SJSA1 (cell line): ENCODE results near the gene SLC19A1. TPM values are rescaled to one million over a fixed set of nuclear protein-coding genes. Genes with fewer than 3 reads are reported as not detected.

Experiments
- DNase-seq, 2 experiments: peaks; one replicate each; pipeline ENCODE4 v3.0.0-alpha.2; 2015 to 2020; ENCODE audit warnings: low spot score in 2 of 2, low read depth in 1 of 2
- H3K27ac ChIP-seq: fragments of 250-450 bp; sonication (Bioruptor Pico); 2 replicates; pipeline ENCODE4 v1.5.1; 2020; ENCODE audit warnings: mild to moderate bottlenecking, moderate library complexity
- H3K27me3 ChIP-seq: fragments of 250-450 bp; sonication (Bioruptor Pico); replicated peaks from 2 replicates; pipeline ENCODE4 v1.5.1; 2020; ENCODE audit warnings: mild to moderate bottlenecking, moderate library complexity
- H3K36me3 ChIP-seq: fragments of 250-450 bp; sonication (Bioruptor Pico); 2 replicates; pipeline ENCODE4 v1.5.1; 2020; ENCODE audit warnings: mild to moderate bottlenecking
- H3K4me1 ChIP-seq: fragments of 250-450 bp; sonication (Bioruptor Pico); replicated peaks from 2 replicates; pipeline ENCODE4 v1.6.1; 2021; ENCODE audit warnings: mild to moderate bottlenecking
- H3K4me3 ChIP-seq: fragments of 250-450 bp; sonication (Bioruptor Pico); 2 replicates; pipeline ENCODE4 v1.5.1; 2020; ENCODE audit warnings: mild to moderate bottlenecking
- H3K9me3 ChIP-seq: fragments of 250-450 bp; sonication (Bioruptor Pico); replicated peaks from 2 replicates; pipeline ENCODE4 v1.5.1; 2020; ENCODE audit warnings: mild to moderate bottlenecking
- total RNA-seq: library from RNA; depleted of rRNA; stranded (reverse); fragments of >200 nt; shearing (Covaris generic); gene quantifications from 2 replicates; pipeline ENCODE4 v1.2.3, GENCODE V29; 2014

The SLC19A1 gene
- total RNA-seq, 1 experiment from 2014 or later = 18.0 TPM

GRCh38 chr21:45454926-45455673, 87.1 kb downstream of the SLC19A1 start:
- no peaks in the 10 kb centered on the region for H3K27me3 ChIP-seq
- no peak overlapping the region for H3K4me3 ChIP-seq
- peaks cover 7% of the 10 kb centered on the region for H3K9me3 ChIP-seq
- no peaks in the 10 kb centered on the region for H3K36me3 ChIP-seq
- peak in 1 of 2 experiments; percentile 19 for DNase-seq
- peaks cover 14% of the 10 kb centered on the region for H3K4me1 ChIP-seq
- H3K27ac ChIP-seq = no peak overlapping the region

DNA sequence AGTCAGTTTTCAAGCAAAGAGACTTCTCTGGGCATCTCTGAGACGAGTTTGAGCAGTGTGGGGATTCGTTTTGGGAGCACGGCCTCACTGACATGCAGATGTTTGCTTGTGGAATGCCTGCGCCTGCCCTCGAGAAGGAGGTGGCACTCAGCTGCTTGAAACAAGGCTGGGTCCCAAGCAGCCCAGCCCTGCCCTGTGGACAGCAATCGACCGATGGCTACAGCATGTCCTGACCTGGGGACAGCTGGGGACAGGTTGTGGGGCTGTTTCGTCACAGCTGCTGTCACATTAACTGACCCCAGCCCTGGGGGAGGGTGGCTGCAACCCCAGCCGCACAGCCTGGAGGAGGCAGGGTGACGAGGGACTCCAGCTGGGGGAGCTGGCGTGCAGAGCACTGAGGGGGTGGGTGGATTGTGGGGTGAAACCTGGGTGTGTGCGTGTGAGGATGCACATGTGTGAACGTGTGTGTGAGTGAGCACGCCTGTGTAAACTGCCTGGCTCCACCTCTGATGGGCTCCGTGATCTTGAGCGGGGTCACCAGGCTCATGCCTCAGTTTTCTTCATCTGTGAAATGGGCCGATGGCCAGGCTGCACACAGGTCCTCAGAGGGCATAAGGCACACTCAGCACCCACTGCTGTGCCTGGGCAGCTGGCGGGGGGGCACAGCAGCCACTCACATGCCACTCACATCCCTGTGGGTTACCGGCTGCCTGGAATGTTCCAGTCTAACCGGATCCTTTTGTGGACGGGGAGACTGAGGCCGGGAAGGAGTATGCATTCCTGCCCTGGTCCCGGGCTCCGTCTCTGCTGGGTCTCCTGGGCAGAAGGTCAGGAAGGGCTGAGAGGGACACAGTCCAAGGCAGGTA, 87.9 kb downstream of the SLC19A1 start:
- Histone ChIP-seq H3K4me1 (peaks cover 11% of the 10 kb centered on the region), H3K36me3 (no peaks in the 10 kb centered on the region), H3K27me3 (no peaks in the 10 kb centered on the region), H3K4me3 (no peak overlapping the region), H3K27ac (no peak overlapping the region), H3K9me3 (peaks cover 5% of the 10 kb centered on the region)
- DNase-seq = no peak

DNA sequence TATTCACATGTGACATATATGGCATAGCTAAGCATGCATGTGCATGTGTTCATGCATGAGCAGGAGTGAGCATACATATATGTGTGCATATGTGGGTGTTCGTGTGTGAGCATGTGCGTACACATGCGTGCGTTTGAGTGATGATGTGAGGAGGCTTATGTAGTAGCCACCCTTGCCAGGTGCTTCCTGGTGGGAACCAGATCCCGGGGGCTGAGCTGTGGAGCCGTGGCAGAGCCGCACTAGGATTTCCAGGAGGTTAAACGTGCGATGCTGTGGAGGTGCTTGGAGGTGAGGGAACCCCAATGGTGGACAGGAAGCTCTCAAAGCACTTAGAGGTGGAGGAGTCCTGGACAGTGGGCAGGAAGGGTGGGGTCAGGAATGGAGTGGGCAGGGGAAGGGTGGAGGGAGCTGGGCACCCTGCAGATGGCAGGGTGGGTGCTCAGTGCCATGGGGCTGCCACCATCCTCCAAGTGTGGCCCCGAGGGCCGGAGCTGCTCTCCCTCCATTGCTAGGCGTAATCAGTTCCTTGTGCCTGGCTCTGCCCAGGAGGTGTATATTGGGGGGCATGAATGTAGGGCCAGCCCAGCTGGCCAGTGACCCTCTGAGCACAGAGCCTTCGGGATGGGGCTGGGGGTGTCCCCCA, 88.8 kb downstream of the SLC19A1 start:
- Histone ChIP-seq H3K27ac (no peak overlapping the region), H3K36me3 (no peaks in the 10 kb centered on the region), H3K4me1 (peaks cover 11% of the 10 kb centered on the region), H3K4me3 (no peak overlapping the region), H3K27me3 (no peaks in the 10 kb centered on the region), H3K9me3 (peaks cover 5% of the 10 kb centered on the region)
- DNase-seq = no peak

DNA sequence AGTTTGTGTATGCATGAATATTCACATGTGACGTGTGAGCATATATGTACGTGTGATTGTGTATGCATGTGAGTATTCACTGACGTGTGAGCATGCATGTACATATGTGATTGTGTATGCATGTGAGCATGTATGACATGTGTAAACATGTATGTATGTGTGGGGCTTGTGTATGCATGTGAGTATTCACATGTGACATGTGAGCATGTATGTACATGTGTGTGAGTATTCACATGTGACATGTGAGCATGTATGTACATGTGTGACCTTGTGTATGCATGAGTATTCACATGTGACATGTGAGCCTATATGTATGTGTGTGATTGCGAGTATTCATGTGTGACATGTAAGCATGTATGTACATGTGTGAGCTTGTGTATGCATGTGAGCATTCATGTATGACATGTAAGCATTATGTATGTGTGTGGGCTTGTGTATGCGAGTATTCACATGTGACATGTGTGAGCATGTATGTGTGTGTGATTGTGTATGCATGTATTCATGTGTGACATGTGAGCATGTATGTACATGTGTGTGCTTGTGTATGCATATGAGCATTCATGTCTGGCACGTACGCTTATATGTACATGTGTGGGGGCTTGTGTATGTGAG, 89.4 kb downstream of the SLC19A1 start:
- Histone ChIP-seq H3K27ac (no peak overlapping the region), H3K4me1 (peaks cover 11% of the 10 kb centered on the region), H3K36me3 (no peaks in the 10 kb centered on the region), H3K9me3 (peaks cover 5% of the 10 kb centered on the region), H3K4me3 (no peak overlapping the region), H3K27me3 (no peaks in the 10 kb centered on the region)
- no peak for DNase-seq

GRCh38 chr21:45451771-45452182, 90.5 kb downstream of the SLC19A1 start:
- no peaks in the 10 kb centered on the region for H3K27me3 ChIP-seq

DNA sequence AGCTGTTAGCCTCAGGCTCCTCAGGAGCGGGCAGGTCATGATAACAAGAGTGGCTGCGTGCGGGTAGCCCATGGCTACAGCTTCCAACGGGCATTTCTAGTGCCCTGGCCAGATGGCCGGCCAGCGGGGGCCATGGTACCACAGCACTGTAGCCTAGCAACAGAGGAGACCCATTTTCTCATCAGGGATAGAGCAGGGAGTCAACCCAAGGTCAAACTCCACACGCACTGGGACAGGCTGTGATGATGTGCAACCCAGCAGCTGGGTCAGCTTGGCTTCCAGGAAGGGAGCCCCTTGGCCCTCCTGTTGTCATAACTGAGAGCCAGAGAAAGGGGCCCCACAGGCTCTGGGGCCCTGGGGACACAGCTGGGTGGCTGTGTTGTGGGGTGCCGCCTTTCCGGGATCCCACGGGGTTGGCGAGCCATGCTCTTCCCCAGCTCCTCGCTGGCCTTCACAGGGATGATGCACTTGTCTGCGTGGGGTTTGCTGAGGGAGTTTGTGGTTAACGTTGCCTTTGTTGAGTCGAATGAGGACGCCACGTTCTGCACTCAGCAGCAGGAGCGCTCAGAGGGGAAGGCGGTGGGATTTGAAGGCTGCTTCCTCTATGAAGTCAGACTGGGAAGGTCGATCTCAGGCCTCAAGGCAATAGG, 91.0 kb downstream of the SLC19A1 start:
- Histone ChIP-seq H3K4me3 (no peak overlapping the region), H3K9me3 (peaks cover 8% of the 10 kb centered on the region), H3K27me3 (no peaks in the 10 kb centered on the region), H3K36me3 (no peaks in the 10 kb centered on the region), H3K4me1 (peaks cover 11% of the 10 kb centered on the region), H3K27ac (no peak overlapping the region)
- DNase-seq = no peak

More at GRCh38 chr21:45451771-45452182, 90.5 kb downstream of the SLC19A1 start:
- Histone ChIP-seq H3K4me3 (no peak overlapping the region), H3K9me3 (peaks cover 7% of the 10 kb centered on the region), H3K27ac (no peak overlapping the region), H3K36me3 (no peaks in the 10 kb centered on the region), H3K4me1 (peaks cover 11% of the 10 kb centered on the region)
- DNase-seq = no peak

GRCh38 chr21:45450423-45451090, 91.7 kb downstream of the SLC19A1 start:
- DNase-seq = no peak

GRCh38 chr21:45449658-45450422, 92.4 kb downstream of the SLC19A1 start:
- H3K27ac ChIP-seq = no peak overlapping the region
- H3K4me3 ChIP-seq = no peak overlapping the region
- no peaks in the 10 kb centered on the region for H3K27me3 ChIP-seq
- H3K4me1 ChIP-seq = peaks cover 3% of the 10 kb centered on the region
- no peaks in the 10 kb centered on the region for H3K36me3 ChIP-seq
- H3K9me3 ChIP-seq = peaks cover 11% of the 10 kb centered on the region
- DNase-seq = no peak

More at GRCh38 chr21:45450423-45451090, 91.7 kb downstream of the SLC19A1 start:
- Histone ChIP-seq H3K9me3 (peaks cover 8% of the 10 kb centered on the region), H3K27ac (no peak overlapping the region), H3K4me1 (peaks cover 10% of the 10 kb centered on the region), H3K36me3 (no peaks in the 10 kb centered on the region), H3K27me3 (no peaks in the 10 kb centered on the region), H3K4me3 (no peak overlapping the region)

DNA sequence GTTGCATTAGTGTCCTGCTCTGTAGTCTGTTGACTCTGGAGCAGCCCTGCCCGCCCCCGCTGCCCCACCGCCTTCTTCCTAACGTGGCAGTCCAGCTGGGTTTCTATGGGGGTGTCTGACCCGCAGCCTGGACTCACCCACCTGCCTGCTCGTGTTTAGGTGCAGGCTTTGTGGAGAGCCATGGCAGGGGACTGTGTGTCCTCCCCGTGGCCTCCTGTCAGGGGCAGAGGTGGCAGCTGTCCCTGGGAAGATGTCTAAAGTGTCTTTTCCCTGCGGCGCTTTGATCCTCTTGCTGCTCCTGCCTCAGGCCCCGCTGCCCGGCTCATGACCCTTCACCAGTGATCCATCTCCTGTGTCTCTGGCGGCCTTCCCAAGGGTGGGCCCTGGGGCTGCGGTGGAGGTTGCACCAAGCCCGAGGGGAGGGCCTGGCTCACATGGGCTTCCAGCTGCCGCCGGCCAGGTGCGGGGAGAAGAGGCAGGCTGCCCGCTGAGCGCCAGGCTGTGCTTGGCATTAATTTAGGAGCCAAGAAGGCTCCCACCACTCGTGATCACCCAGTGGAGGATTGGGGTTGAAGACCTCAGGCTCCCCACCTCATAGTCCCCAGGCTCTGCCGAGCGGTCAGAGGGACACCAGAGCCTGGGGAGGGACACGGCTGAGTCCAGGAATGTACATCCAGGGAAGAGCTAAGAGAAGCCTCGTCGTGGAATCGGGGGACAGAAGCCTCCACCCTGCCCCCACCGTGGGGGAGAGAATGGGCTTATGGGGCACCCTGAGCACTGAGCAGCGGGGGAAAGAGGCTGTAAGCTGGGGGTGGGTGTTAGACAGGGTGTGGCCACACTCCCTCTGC, 93.2 kb downstream of the SLC19A1 start:
- H3K4me3 ChIP-seq = no peak overlapping the region
- H3K27me3 ChIP-seq = no peaks in the 10 kb centered on the region
- H3K4me1 ChIP-seq = no peaks in the 10 kb centered on the region

DNA sequence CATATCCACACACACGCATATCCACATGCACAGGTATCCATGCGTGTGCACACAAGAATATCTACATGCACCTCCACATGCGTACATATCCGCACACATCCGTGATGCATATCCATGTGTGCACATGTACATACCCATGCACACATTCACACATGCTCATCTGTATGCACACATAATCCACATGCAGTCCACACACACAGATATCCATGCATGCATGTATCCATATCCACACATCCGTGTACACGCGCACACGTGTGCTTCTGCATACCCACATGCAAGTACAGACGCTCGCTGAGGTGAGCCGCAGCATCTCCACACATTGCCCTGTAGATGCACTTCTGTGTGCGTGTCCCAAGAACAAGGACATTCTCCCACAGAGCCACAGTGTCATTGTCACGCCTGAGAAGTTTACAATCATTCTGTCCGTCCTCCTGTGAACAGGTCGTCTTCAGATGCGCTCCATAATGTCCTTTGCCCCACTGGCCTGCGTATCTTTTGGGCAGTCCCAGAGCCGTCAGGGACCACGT, 93.9 kb downstream of the SLC19A1 start:
- peaks cover 11% of the 10 kb centered on the region for H3K9me3 ChIP-seq
- DNase-seq = no peak
- no peaks in the 10 kb centered on the region for H3K4me1 ChIP-seq
- H3K27me3 ChIP-seq = no peaks in the 10 kb centered on the region
- no peaks in the 10 kb centered on the region for H3K36me3 ChIP-seq
- H3K4me3 ChIP-seq = no peak overlapping the region
- H3K27ac ChIP-seq = no peak overlapping the region

More for the DNA sequence above, 93.2 kb downstream of the SLC19A1 start:
- no peak for DNase-seq
- peaks cover 11% of the 10 kb centered on the region for H3K9me3 ChIP-seq
- H3K27ac ChIP-seq = no peak overlapping the region
- no peaks in the 10 kb centered on the region for H3K36me3 ChIP-seq
